NCI-H146 treated with DMSO at 0.1 percent for 48 hours (cell line): ENCODE measurements around the gene UFSP1.

Experiments used
- DNase-seq: peaks from one replicate; lab custom pipeline; 2025; ENCODE audit not compliant: unreplicated experiment; lab: John Stamatoyannopoulos, UW

The UFSP1 gene

DNA sequence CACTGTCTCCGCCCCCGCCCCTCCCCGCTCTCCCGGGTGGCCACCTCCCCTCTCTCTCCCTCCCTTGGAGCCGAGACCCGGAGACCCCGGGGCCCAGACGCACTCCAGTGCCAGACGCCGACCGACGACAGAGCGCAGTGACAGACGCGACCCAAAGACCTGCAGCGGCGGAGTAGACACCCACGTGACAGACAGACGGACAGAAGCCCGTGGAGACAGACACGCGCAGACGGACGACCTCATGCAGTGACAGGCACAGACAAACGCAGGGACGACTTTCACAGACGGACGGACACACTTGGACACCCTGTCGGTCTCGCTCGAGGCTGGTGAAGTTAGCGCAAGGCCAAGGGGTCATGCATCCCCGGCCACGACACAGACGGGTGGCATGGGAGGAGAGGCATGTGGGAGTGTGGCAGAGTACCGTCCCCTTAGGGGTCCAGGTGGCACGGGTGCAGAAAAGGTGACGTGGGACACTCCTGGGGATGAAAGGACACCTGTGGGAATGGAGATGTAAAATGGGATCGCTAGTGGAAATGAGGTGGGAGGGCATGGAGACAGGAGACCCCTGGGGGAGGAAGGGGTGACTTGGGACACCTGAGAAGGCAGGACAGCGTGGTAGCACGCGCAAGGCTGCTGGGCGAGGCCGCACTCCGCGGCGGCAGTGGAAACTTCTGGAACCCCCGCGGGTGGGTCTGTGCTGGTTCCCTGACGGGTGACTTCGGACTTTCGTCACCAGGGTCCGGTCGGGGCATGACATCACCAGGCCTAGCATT lies 6.6 kb upstream of the UFSP1 start:
- no peak for DNase-seq

DNA sequence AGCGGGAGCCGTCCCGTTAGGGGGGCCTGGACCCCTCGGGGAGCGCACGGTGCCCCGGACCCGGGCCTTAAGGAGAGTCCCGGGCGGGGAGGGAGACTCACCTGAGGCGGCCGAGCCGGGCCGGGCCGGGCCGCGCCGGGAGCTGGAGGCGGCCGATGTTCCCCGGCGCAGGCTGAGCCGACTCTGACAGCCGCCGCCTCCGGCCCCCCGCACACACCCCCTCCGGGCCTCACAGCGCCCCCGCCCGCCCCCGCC lies 6.1 kb upstream of the UFSP1 start, which contains the start of gene ACHE:
Gene ACHE (minus strand): TSS at position 188 of the 255 bp plus-strand sequence. CDS start 1,656 bp downstream, outside the sequence.
- no peak for DNase-seq

DNA sequence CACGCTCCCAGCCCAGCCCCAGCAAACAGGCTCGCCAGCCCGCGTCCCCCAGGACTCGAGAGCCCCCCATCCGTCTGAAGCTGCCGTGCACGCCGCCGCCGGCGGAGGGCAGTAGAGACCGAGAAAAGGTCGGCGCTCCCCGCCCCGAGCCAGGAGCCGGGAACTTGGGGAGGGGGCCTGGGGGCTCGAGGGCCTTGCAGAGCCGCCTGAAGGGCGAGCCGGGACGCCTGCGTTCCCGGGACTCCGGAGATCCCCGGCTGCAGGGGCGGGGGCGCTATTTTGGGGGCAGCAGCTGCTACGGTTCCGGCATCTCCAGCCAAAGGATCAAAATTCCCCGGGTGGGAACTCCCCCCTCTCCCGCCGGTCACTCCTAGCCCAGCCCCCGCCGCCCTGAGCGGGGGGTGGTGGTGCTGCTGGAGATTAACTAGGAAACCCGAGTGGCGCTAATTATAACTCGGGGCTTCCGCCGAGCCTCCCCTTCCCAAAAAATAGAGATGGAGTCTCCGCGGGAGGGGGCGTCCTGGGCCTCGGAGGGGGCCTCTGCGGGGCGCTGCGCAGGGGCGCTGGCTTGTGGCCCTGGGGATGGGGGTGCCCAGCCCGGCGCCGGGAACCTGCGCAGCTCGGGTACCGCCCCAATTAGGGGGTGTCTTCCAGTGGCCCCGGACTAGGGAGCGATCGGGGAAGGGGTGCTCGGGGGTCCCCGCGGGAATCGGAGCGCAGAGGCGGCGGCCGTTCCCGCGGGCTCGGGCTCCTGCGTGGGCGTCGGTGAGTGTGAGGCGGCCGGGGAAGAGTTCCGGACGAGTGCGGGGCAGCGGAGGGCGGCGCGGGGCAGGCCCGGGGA lies 5.6 kb upstream of the UFSP1 start:
- no peak for DNase-seq

DNA sequence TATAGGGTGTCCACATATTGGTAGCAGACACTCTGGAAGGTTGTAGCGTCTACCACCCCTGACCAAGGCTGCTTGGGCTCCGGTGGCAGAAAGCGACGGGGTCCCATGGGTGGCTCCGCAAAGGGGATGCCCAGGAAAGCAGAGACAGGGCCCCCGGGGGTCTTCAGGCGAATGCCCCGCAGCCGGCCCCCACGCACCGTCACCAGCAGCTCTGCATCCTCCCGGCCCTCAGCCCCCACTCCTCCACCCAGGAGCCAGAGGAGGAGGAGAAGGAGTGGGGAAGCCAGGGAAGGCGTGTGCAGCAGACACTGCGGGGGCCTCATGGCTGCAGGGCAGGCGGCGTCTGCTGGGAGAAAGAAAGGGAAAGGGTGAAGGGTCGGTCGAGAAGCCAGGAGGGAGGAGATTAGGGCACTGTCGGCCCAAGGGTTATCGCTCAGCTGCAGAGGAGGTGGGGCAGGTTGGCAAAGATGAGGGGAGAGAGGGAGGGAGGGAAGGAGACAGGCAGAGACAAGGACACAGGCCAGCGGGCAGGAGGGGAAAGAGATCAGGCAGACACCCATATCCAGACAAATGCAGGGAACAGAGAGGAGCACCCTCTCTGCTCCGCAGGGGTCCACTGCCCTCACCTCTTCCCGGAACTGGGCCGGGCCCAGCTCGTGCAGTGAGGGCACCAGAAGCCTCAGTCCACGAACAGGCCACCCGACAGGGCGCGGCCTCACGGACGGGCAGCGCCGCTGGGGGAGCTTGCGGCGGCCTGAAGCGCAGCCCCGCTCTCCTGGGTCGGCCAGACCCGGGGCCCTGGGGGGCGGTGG lies 4.6 kb upstream of the UFSP1 start:
- no peak for DNase-seq

DNA sequence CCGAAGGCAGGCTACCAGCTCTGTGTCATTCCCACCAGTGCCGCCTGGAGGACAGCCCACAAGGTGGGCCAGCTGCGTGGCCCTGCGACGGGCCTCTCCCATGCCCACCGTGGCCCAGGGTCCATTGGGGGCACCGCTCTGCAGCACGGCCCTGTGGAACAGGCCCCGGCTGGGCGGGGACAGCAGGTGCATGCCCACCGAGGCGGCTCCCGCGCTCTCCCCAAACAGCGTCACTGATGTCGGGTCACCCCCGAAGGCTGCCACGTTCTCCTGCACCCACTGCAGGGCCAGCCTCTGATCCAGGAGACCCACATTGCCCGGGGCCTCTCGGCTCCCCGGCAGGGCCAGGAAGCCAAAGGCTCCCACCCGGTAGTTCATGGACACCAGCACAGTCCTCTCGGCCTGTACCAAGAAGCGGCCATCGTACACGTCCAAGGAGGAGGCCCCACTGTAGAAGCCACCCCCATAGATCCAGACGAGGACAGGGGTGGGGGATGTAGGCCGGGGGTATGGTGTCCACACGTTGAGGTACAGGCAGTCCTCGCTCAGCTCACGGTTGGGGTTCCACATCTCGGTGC lies 3.9 kb upstream of the UFSP1 start:
- no peak for DNase-seq

DNA sequence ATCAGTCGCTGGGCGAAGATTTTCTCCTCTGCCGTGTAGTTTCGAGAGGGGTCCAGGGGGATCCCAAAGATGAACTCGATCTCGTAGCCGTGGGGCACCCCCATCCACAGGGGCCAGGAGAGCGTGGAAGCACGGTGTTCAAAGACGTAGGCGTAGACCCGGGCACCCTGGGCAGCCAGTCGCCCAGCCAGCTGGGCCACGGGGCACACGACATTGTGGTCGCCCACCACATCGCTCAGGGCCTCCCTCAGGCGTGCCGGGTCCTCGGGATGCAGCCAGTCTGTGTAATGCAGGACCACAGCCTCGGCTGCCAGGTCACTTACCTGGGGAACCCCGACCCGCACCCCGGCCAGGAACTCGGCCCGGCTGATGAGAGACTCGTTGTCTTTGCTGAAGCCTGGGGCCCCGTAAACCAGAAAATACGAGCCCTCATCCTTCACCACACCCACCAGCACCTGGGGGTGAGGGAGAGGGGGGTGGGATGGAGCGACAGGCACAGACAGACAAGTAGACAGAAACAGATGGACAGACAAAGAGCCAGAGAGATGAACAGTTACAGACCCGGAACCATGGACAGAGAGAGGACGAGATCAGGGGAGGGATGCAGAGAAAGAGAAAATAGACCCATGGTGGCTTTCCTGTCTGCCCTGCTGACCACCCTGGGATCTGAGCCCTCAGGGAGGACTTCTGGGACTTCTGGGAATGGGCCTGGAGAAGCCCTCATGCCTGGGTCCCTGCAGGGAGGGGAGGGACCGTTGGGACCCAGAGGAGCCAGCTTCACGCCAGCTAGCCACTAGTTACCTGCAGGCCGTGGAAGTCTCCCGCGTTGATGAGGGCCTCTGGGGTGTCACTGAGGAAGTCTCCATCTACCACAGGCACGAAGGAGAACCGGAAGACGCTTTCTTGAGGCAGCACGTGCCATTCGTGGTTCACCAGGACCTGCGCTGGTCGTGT lies 3.1 kb upstream of the UFSP1 start:
- DNase-seq: no peak

DNA sequence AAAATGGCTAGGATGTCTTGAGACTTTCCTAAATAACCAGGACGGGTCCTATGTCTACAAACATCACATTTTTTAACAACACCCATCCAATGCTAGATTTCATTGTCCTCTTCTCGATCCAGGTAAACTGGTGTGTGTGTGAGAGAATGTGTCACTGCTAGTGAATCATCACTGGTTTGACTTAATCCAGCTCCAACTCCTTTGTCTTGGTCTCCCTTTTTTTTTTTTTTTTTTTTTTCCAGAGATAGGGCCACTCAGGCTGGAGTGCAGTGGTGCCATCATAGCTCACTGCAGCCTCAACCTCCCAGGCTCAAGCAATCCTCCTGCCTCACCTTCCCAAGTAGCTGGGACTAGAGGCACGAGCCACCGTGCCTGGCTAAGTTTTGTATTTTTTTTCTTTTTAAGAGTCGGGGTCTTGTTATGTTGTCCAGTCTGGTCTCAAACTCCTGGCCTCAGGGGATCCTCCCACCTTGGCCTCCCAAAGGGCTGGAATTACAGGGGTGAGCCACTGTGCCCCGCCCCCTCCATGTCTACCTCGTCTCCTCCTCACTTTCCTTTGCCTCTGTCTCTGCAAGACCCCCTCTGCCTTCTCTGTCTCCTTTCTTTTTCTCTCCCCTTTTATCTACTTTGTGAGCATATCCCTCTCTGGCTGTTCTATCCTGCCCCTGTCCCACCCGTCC lies 2.2 kb upstream of the UFSP1 start:
- DNase-seq: no peak

DNA sequence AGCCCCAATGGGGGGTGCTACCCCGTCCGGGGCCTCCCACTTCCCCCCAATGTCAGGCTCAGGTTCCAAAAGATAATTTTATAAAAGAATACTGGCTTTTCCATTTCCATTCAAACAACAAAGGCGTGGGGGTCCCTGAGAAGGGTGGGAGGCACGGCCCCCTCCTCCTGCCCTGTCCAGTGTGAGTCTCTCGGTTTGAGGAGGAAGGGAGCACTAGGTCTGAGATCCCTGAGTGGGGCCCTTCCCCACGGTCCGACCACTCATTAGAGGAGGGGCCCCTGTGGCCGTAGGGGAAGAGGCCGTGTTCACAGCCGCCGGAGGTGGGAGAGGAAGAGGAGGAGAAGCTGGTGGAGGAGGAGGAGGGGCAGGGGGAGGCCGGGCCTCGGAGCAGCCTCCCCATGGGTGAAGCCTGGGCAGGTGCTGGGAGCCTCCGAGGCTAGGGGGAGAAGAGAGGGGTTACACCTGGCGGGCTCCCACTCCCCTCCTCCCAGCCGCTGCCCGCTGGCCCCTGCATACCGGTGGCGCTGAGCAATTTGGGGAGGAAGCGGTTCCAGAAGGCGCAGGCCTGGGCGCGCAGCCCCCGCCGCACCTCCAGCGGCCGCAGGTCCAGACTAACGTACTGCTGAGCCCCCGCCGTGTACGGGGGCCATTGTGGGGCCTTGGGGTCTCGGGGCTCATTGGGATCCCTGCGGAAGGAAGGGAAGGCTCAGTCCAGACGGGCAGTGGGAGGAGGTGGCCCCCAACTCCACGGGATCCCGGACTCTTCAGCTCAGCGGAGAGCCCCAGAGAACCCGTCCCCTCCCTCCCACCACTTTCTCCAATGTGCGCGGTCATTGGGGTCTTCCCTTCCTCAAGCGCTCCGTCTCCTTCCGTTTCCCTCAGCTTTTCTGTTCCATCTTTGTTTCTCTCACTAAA lies 1.4 kb upstream of the UFSP1 start:
- no peak for DNase-seq

DNA sequence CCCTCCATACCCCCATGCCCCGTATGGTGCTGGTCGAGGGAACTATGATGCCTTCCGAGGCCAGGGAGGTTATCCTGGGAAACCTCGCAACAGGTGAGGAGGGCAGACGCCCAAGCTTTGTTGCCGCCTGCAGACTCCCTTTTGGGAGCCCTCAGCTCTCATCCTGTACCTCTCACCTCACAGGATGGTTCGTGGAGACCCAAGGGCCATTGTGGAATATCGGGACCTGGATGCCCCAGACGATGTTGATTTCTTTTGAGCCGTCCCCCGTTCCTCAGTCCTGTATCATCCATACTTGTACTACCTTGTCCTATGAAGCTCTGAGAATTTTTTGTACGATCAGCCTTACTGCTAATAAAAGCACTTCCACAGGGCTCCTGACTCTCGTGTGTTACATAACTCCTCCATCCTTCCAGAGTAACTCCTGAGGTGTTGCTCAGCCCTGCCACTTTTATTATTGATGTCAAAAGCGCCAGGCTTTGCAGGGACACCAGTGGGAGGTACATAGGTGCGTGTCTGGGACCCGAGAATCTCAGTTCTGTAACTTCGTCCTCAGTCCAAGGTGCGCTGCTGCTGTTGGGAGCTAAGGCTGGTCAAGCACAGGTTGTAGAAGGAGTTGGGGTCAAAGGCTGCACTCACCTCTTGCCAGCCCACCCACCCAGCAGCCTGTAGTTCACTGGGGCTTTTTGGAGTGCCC lies 1.1 kb downstream of the UFSP1 start:
- no peak for DNase-seq

DNA sequence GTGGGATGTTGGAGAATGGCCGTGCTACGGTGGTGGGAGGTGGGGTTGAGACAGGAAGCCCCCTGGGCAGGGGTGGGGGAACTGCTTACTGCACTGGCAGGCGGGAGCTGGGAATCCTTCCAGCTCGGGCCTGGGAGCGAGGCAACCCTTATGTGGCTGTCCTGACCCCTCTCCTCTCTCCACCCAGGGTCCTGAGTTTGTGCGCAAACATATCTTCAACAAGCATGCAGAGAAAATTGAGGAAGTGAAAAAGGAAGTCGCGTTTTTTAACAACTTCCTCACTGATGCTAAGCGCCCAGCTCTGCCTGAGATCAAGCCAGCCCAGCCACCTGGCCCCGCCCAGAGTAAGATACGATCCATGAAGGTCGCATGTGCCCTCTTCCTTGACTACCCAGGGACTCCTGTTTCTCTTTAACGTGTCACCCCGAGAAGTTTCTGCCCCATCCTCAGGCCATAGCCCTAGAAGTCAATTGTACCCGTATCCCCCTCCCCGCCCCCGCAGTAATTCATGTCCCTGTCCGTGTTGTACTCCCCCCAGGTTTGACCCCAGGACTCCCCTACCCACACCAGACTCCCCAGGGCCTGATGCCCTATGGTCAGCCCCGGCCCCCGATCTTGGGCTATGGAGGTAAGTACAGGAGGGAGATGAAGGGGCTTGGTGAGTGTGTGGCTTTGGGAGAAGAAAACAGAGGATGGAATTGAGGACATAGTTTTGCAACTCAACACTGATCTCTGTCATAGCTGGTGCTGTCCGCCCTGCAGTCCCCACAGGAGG lies 1.8 kb downstream of the UFSP1 start:
- DNase-seq: no peak

DNA sequence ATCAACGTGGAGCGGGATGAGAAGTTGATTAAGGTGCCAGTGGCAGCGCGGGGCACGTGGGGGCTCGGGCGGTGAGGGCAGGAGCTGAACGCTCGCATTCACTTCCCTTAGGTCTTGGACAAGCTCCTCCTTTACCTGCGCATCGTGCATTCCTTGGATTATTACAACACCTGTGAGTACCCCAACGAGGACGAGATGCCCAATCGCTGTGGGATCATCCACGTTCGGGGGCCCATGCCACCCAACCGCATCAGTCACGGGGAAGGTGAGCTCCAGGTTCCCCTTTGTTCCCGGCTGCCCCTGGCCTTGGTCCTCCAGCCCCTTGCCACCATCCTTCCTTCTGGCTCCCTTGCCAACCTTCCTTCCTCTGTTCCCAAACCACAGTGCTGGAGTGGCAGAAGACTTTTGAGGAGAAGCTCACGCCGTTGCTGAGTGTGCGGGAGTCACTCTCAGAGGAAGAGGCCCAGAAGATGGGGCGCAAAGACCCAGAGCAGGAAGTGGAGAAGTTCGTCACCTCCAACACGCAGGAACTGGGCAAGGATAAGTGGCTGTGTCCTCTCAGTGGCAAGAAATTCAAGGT lies 2.5 kb downstream of the UFSP1 start:
- no peak for DNase-seq

DNA sequence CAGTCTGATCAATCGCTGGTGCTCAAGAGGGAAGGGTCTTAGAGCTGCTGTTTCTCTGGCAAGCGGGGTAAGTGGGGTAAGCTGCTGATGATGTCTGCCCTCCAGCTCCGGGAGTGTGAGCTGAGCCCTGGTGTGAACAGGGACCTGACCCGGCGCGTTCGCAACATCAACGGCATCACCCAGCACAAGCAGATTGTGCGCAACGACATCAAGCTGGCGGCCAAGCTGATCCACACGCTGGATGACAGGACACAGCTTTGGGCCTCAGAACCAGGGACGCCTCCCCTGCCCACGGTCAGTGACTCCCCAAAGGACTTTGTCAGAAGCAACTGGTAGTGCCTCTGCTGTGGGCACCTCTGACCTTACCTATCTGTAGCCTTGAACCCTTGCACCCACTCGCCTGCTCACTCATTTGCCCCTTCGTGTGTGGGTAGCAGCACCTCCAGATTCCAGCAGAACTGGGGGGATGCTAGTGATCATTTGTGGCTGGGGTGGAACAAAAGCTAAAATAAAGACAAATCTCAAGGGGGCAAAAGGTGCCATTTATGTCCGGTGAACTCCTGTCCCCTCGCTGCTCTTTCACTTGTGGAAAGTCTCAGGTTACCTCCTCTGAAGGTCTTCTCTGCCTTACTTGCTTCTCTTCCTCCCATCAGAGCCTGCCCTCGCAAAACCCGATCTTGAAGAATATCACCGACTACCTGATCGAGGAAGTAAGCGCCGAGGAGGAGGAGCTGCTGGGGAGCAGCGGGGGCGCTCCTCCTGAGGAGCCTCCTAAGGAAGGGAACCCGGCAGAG lies 3.2 kb downstream of the UFSP1 start:
- no peak for DNase-seq

DNA sequence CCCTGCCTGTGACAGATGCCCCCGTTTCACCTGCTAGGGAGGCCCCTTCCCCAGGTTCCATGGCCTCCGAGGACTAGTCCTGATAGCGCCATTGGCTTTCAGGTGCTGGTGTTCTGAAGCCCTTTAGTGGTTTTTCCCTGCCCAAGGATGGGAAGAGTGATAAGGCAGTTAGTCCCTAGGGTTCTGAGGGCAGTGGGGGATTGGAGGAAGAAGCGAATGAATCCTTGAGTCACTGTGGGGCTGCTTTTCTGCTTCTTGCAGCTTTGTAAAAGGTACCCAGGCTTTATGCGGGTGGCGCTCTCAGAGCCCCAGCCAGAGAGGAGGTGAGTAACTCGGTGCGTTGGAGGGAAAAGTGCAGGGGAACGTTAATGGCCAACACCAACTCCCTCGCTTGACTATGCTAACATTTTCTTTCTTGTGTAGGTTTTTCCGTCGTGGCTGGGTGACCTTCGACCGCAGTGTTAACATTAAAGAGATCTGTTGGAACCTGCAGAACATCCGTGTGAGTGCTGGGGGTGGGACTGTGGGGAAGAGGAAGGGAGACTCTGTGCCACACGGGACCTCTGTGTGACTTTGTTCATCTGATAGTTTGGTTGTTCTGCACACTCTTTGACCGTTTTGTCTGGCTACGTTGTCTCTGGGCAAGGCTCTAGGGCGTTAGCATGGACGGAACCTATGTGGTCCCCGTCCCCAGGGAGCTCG lies 3.9 kb downstream of the UFSP1 start:
- DNase-seq: no peak

DNA sequence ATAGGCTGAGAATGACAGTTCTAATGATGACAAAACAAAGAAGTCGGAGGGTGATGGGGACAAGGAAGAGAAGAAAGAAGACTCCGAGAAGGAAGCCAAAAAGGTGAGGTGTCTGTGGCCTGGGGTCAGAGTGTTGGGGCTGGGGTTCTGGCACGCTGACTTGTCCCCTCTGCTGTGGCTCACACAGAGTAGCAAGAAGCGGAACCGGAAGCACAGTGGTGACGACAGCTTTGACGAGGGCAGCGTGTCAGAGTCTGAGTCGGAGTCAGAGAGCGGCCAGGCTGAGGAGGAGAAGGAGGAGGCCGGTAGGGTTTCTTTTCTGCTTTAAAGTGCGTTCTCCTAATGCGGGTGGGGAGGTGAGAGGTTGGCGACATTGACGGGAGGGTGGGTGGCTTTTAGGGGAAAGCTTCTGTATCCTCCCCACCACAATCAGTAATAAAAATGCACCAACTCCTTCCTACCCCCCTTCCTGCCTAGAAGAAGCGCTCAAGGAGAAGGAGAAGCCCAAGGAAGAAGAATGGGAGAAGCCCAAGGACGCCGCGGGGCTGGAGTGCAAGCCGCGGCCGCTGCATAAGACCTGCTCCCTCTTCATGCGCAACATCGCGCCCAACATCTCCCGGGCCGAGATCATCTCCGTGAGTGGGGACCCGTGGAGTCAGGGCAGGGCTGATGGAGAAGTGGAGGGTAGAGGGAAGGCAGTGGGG lies 4.6 kb downstream of the UFSP1 start:
- no peak for DNase-seq
